ENCODE measurements around the gene LMF1. TPM values are rescaled to one million over a fixed set of nuclear protein-coding genes. Genes with fewer than 3 reads are reported as not detected.

The LMF1 gene
- total RNA-seq, 2 donors from 2014 or later, result 47.1 to 49.3 TPM

GRCh38 chr16:871562-872345 is 99.0 kb downstream of the LMF1 start:
- no peak for ATAC-seq (ENCODE audit: insufficient number of reproducible peaks, low FRiP score, low read depth)
- H3K4me1 ChIP-seq (ENCODE audit: control insufficient read depth in 1 of 2, low read depth in 2 of 2), result no peaks in the 10 kb centered on the region
- H3K36me3 ChIP-seq, result peaks cover 23% of the 10 kb centered on the region
- no peak overlapping the region for H3K4me3 ChIP-seq
- H3K9me3 ChIP-seq, result no peaks in the 10 kb centered on the region
- no peaks in the 10 kb centered on the region for H3K27me3 ChIP-seq (replicated peaks; ENCODE audit: insufficient read depth)
- TF ChIP-seq, protein P1, sequence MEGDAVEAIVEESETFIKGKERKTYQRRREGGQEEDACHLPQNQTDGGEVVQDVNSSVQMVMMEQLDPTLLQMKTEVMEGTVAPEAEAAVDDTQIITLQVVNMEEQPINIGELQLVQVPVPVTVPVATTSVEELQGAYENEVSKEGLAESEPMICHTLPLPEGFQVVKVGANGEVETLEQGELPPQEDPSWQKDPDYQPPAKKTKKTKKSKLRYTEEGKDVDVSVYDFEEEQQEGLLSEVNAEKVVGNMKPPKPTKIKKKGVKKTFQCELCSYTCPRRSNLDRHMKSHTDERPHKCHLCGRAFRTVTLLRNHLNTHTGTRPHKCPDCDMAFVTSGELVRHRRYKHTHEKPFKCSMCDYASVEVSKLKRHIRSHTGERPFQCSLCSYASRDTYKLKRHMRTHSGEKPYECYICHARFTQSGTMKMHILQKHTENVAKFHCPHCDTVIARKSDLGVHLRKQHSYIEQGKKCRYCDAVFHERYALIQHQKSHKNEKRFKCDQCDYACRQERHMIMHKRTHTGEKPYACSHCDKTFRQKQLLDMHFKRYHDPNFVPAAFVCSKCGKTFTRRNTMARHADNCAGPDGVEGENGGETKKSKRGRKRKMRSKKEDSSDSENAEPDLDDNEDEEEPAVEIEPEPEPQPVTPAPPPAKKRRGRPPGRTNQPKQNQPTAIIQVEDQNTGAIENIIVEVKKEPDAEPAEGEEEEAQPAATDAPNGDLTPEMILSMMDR (IDR thresholded peaks at IDR 0.05), result no peak
- no peak overlapping the region for H3K27ac ChIP-seq
- DNase-seq (ENCODE audit: low spot score), result no peak

DNA sequence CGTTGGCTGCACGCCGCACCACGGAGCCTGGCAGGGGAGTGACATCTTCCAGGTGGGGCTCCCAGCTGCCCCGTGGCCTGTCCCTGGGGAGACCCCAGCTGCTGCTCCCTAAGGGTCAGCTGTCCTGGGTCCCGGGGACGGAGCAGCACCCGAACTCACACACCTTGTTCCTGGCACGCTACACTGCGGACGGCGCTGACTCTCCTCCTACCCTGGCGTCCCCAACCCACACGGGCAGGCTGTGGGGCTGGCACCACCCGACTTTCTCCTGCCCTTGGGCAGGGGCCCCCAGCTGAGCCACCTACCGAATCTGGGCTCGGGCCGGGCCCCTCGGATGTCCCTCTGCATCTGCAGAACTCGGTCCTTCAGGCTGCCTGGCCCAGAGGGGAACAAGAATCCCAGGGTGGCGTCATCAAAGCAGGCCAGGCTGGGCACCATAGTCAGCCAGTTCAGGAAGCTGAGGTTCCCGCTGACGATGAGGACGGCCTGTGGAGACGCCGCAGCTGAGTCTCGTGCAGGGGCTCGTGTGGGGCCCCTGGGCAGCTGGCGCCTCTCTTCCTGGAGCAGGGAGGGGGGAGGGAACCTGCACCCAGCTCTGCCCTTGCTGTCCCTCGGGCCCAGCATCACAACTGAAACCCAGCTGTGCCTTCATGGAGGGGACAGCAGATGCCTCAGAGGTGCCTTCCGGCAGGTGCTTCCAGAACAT is 99.8 kb downstream of the LMF1 start:
- ATAC-seq (ENCODE audit: insufficient number of reproducible peaks, low FRiP score, low read depth), result no peak
- Histone ChIP-seq H3K9me3 (no peaks in the 10 kb centered on the region), H3K4me3 (no peak overlapping the region), H3K27ac (no peak overlapping the region), H3K4me1 (ENCODE audit: control insufficient read depth in 1 of 2, low read depth in 2 of 2) (no peaks in the 10 kb centered on the region), H3K36me3 (peaks cover 23% of the 10 kb centered on the region), H3K27me3 (replicated peaks; ENCODE audit: insufficient read depth) (no peaks in the 10 kb centered on the region)
- TF ChIP-seq, protein P1 (IDR thresholded peaks at IDR 0.05), result no peak
- DNase-seq (ENCODE audit: low spot score), result no peak

DNA sequence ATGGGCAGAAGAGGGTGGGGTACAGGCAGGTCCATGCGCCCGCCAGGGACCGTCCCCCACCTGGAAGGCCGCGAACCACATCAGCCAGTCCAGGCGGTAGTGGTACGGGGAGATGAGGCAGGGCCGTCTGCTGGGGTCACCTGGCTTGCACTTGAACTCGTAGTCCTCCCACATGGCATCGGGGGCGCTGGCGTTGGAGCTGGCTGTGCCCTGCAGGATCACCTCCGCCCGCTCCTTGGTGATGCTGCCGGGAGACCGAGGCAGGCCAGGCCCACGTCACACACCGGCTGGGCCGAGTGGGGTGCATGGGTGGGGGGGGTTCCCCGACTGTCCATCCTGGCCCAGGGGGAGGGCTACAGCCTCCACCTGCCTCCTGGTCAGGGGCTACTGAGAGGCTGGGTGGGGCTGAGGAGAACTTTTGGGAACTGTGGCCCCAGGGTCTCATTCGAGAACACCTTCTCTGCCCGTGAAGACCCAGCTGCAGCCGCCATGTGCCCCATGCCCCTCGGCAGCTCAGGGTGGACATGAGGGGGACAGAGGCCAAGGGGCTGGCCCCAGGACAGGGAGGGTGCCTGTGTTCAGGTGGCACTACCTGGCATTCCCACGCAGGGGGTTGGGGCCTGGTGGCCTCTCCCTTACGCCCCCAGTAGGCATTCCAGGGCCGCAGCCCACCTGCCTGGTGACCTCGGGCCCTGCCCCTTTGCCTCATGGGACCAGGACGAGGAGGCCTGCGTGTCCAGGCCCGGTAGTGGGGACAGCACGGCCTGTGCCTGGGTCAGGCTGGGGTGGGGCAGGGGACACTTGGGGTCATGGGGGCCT is 100.8 kb downstream of the LMF1 start:
- no peak for DNase-seq (ENCODE audit: low spot score)
- ATAC-seq (ENCODE audit: insufficient number of reproducible peaks, low FRiP score, low read depth), result no peak
- TF ChIP-seq, protein P1 (IDR thresholded peaks at IDR 0.05), result no peak
- no peaks in the 10 kb centered on the region for H3K9me3 ChIP-seq
- no peaks in the 10 kb centered on the region for H3K27me3 ChIP-seq (replicated peaks; ENCODE audit: insufficient read depth)
- peaks cover 23% of the 10 kb centered on the region for H3K36me3 ChIP-seq
- H3K27ac ChIP-seq, result no peak overlapping the region
- no peak overlapping the region for H3K4me3 ChIP-seq
- H3K4me1 ChIP-seq (ENCODE audit: control insufficient read depth in 1 of 2, low read depth in 2 of 2), result no peaks in the 10 kb centered on the region

GRCh38 chr16:868846-869822 is 101.7 kb downstream of the LMF1 start:
- ATAC-seq (ENCODE audit: insufficient number of reproducible peaks, low FRiP score, low read depth) (no peak), DNase-seq (ENCODE audit: low spot score) (no peak)
- H3K9me3 ChIP-seq, result no peaks in the 10 kb centered on the region
- peaks cover 21% of the 10 kb centered on the region for H3K36me3 ChIP-seq
- H3K4me3 ChIP-seq, result no peak overlapping the region
- no peak overlapping the region for H3K27ac ChIP-seq
- TF ChIP-seq, protein P1 (IDR thresholded peaks at IDR 0.05), result no peak
- no peaks in the 10 kb centered on the region for H3K4me1 ChIP-seq (ENCODE audit: control insufficient read depth in 1 of 2, low read depth in 2 of 2)
- no peaks in the 10 kb centered on the region for H3K27me3 ChIP-seq (replicated peaks; ENCODE audit: insufficient read depth)
